GM21515 (cell line): ENCODE measurements around the gene UBR4.

ENCODE experiments used
- ATAC-seq: cut with Tn5 transposase; IDR thresholded peaks from one replicate; pipeline ENCODE4 v1.9.1; 2021; ENCODE audit not compliant: unreplicated experiment

The UBR4 gene

GRCh38 chr1:19059773-19060172, 150.3 kb downstream of the UBR4 start:
- ATAC-seq: no peak

DNA sequence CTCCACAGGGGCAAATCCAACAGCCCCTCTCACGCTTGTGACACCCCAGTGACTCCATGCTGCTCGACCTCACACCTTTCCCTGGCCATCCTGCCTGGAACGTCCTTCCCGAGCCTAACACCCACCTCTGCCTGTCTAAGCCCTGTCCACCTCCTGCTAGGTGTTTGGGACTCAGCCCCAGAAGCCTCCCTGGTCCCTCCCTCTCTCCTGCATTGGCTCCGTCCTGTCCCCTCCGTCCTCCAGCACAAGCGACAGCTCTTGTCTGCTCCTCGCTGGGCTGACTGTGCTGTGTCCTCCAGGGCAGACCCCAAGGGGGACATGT, 151.6 kb downstream of the UBR4 start:
- no peak for ATAC-seq

GRCh38 chr1:19057784-19058475, 152.1 kb downstream of the UBR4 start:
- no peak for ATAC-seq

DNA sequence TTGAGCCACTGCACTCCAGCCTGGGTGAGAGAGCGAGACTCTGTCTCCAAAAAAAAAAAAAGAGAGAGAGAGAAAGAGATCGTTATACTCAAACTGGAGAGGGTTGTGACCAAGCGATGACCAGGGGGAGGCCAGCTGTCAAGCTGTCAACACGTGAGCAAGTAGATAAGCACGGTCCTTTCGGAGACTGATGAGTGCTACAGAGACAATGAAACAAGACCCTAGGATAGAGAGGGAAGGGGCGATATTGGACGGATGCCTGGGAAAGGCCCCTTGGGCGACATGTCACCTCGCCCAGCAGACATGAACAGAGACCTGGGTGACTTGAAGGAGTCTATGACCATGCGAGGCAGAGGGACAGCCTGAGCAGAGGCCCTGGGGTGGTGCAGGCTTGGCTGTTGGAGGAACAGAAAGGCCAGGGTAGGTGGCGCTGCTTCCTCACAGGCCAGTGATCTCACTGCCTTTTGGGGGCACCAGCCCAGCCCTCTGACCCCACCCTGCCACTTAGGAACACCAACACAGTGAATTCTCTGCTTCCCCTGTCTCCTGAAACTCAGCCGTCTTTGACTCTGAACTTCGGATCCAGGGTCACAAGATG, 152.8 kb downstream of the UBR4 start:
- no peak for ATAC-seq

GRCh38 chr1:19055701-19056100, 154.4 kb downstream of the UBR4 start:
- no peak for ATAC-seq

- ATAC-seq: no peak
Measured at GRCh38 chr1:19055001-19055400, 155.1 kb downstream of the UBR4 start.

GRCh38 chr1:19054216-19054615, 155.8 kb downstream of the UBR4 start:
- no peak for ATAC-seq

DNA sequence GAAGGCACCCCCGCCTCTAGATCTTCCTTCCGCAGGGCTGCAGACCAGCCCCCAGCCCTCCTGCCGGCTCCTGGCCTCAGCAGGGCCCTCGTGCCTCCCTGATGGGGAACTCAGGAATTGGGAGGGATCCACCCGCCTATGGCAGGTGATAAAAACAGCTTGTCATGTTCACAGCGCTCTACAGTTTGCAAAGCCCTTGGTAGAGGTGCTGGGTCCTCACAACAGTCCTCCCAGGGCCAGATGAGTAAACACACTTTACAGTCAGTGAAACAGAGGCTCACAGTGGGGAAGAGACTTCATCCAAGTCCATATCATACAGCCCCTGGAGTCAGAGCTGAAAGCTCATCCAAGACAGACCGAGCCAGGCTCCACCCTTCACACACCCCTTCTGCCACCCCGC, 156.6 kb downstream of the UBR4 start:
- ATAC-seq: no peak

DNA sequence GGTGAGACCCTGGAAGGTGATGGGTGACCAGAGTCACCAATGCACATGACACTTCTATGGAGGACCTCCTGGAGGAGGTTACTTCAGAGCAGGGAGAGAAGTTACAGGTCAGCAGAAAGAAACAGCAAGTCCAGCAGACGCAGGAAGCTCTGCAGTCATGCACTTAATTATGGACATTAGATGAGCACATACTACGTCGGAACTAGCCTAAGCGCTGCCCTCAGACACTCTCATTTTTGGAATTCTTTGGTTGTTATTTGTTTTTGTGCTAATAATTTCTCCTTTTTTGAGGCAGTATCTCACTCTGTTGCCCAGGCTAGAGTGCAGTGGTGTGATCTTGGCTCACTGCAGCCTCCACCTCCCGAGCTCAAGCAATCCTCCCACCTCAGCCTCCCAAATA, 160.3 kb downstream of the UBR4 start:
- no peak for ATAC-seq

DNA sequence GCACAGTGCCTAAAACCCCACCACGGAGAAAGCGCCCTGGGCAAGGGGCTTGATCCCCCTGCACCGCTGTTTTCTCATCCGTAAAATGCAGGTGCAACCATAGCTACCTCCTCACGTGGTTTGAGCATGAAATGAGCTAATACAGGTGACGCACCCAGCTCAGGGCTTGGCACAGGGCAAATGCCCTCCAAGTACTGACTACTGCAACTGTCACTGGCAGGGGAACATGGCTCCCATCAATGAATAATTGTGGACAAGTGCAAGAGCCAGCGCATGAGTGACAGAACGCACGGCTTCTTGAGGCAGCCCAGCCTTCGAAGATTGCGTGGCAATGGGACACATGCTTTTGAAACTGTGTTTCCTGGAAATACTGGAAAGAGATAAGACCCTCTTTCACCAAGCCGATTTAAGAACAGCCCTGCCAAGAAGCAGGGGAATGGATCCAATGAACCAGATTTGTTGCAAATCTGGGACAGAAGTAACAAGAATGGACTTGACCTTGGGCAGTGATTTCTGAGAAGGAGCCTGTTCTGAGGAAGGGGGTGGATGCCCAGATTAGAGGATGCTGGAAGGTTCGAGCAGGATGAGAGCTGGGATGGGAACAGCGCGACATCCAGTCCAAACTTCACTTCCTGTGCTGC, 160.8 kb downstream of the UBR4 start:
- no peak for ATAC-seq

DNA sequence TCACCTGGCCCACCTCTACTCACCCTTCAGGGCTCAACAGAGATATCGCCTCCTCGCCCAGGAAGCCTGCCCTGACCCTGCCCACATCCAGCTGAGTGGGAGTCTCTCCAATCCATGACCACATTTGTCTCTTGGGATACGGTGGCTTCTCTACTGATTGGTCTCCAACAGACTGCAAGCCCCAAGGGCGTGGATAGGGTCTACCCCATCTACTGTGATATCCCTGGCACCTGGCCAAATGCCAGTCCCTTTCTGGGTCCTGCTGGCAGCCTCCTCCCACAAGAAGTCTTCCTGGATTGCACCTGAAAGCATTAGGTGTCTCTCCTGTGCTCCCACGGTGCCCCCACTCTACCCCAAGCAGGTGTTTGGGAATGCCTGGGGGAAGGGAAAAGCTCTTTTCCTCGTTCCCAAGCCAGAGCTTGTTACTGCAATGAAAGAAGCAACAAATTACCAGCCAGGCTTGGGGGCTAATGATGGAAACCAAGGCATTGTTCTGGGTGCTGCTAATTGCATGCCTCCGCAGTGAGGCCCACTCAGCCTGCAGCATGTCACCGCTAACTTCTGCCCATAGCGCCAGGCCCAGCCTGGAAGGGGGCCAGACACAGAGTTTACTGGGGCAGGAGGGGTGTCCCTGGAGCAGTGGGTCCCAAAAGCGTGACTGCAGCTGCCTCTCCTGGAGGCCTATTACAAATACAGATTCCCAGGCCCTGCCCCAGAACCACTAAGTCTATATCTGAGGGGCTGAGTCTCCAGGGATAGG, 162.9 kb downstream of the UBR4 start:
- no peak for ATAC-seq

DNA sequence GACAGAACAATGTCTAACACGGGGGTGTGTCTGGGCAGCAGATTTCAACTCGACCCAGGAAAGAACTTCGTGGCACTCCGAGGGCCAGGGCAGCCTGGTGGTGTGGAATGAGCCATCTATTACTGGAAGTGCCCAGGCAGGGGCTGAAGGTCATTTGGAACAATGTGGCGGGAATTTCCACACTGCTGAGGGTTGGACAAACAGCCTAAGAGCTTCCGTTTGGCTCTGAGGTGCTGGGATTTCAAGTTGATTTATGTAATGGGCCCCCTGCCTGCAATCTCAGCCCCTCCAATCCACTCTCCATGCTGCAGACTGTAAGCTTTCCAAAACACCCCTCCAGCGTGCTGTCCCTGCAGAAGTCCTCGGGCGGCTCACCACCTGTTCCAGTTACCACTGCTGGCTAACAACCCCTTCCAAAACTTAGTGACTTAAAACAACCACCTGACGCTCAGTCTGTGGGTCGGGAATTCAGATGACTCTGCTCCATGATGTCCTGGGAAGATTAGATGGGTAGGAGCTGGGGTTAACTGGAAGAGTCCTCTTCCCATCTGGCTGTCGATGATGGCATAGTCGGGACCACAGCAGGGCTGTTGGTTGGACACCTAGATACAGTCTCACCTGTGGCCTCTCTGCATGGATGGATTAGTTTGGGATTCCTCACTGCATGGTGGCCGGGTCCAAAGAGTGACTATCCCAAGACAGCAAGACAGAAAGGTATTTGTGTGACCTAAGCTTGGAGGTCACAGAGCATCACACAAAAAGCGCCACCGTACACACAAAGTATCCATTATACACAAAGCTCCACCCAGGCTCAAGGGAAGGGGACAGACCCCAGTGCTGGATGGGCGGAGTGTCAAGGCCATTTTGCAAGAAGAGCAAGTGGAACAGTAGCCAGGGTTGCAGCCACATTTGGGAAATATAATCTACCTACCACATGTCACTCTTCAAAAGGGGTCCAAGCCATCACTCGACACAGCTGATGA, 163.9 kb downstream of the UBR4 start:
- no peak for ATAC-seq

GRCh38 chr1:19044975-19045831, 164.9 kb downstream of the UBR4 start:
- no peak for ATAC-seq

GRCh38 chr1:19044471-19044870, 165.6 kb downstream of the UBR4 start:
- ATAC-seq: no peak

- no peak for ATAC-seq
Measured at GRCh38 chr1:19043579-19044443, 166.3 kb downstream of the UBR4 start.

- ATAC-seq: no peak
Measured at GRCh38 chr1:19042675-19043578, 167.1 kb downstream of the UBR4 start.

DNA sequence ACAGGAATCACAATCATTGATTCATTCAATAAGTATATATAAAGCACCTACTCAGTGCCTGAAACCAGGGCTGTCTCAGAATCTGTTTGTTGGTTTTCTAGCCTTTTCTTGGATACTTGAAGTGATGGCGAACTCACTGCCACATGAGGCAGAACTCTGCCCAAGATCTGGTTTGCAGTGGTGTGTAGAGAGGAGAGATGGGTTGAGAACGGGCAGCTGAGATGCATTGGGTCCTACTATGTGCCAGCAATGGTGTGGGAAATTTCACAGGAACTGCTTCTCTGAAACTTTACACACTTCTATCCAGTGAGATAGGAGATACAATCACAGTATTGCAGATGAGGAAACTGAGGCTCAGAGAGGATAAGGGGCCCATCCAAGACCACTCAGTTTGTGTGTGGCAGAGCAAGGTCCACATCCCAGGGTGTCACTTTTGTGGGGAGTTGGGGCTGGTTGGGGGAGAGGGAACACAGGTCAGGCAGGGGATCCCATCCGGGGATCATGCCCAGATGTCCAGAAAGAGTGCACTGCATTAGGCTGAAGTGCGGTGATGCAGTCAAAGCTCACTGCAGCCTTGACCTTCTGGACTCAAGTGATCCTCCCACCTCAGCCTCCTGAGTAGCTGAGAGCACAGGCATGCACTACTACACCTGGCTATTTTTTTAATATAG, 169.9 kb downstream of the UBR4 start:
- ATAC-seq: no peak
